Measurements from ENCODE around the gene SUN5.
A peak's percentile ranks its signal among the peaks of the same experiment; 100 is the strongest.

SUN5 gene

GRCh38 chr20:32968478-32969241 lies 35.6 kb downstream of the SUN5 start:
- DNase-seq (ENCODE audit: low spot score), result peak; percentile 49
- Histone ChIP-seq H3K4me3 (no peak overlapping the region), H3K27ac (no peak overlapping the region)
- TF ChIP-seq, protein P1, sequence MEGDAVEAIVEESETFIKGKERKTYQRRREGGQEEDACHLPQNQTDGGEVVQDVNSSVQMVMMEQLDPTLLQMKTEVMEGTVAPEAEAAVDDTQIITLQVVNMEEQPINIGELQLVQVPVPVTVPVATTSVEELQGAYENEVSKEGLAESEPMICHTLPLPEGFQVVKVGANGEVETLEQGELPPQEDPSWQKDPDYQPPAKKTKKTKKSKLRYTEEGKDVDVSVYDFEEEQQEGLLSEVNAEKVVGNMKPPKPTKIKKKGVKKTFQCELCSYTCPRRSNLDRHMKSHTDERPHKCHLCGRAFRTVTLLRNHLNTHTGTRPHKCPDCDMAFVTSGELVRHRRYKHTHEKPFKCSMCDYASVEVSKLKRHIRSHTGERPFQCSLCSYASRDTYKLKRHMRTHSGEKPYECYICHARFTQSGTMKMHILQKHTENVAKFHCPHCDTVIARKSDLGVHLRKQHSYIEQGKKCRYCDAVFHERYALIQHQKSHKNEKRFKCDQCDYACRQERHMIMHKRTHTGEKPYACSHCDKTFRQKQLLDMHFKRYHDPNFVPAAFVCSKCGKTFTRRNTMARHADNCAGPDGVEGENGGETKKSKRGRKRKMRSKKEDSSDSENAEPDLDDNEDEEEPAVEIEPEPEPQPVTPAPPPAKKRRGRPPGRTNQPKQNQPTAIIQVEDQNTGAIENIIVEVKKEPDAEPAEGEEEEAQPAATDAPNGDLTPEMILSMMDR (IDR thresholded peaks at IDR 0.05), result no peak

- TF ChIP-seq, protein P1 (IDR thresholded peaks at IDR 0.05), result no peak
- Histone ChIP-seq H3K4me3 (no peak overlapping the region), H3K27ac (no peak overlapping the region)
- DNase-seq (ENCODE audit: low spot score), result peak; percentile 17
Measured at GRCh38 chr20:32967961-32968457, 36.2 kb downstream of the SUN5 start.

DNA sequence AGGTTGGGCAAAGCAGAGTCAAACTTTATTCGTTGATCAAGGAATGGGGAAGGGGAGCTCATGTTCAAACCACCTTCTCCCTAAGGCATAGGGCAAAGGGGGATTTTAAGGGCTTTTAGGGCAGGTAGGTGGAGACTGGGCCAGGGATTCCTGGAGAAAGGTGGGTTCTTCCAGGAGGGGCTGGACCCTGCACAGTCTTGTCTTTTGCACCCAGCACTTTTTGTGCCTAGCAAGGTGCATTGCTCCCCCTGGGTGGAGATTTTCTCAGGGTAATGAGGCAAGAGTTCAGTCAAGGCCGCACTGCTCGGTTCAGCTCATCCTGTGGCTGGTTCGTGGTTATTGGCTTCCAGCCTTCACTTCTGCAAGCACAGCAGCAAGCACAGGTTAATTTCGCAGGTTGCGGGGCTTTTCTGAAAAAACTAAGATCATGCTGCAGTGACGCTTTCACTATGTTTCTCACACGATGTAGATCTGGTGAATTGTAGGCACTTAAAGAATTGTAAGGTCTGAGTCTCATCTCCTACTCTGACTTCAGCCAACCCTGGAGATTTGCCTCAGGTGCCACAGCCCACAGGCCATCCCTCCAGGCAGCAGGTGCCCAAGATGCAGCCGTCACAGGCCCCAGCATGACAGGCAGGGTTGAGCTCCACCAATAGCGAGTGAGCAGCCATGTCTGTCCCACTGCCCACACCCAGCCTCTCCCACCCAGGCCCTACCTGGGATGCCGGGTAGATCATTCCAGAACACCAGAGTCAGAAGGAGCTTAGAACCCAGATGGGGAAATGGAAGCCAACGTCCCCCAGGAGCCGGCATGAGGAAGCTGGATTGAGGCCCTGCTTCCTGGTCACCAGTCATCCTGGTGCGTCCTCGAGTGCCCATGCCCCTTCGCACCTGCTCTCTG lies 37.1 kb downstream of the SUN5 start:
- peak; percentile 43 for DNase-seq (ENCODE audit: low spot score)
- no peak overlapping the region for H3K27ac ChIP-seq
- H3K4me3 ChIP-seq, result no peak overlapping the region
- TF ChIP-seq, protein P1 (IDR thresholded peaks at IDR 0.05), result no peak

GRCh38 chr20:32966382-32966781 lies 37.9 kb downstream of the SUN5 start:
- DNase-seq (ENCODE audit: low spot score), result peak; percentile 59
- H3K4me3 ChIP-seq, result no peak overlapping the region
- TF ChIP-seq, protein P1 (IDR thresholded peaks at IDR 0.05), result no peak
- no peak overlapping the region for H3K27ac ChIP-seq

DNA sequence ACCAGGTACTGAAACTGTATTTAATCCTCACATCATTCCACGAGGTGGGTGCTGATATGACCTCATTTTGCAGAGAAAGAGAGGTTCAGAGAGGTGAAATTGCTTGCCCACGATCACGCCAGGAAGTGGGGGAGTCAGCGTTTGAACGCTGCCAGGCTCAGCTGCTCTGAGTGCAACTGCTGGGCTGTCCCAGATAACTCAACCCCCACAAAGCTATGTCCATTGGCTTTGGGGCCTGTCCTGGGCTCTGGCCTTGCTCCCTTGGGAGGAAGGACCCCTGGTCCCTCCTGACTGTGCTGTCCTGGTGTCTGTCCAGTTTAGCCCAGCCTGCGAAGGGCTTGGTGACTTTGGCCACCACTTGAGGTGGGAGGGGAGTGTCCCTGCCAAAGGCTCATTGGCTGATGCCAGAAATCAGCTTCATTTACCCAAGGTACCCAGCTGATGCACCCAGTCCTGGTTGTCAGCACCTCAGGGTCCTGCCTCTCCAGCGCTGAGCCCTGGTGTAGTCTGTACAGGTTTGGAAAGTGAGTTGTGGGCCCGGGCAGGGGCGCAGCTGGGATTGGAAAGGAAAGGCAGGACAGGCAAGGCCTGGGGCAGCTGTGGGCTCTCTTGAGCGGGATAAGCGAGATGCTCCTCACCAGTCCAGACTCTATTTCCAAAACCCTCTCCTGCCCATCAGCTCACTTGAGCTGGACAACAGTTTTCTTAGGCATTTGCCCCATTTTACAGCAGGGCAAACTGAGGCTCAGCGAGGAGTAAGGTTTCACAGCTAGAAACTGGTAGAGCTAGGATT lies 38.5 kb downstream of the SUN5 start:
- DNase-seq (ENCODE audit: low spot score), result peak; percentile 55
- Histone ChIP-seq H3K27ac (no peak overlapping the region), H3K4me3 (no peak overlapping the region)
- TF ChIP-seq, protein P1 (IDR thresholded peaks at IDR 0.05), result no peak

GRCh38 chr20:32965115-32965514 lies 39.1 kb downstream of the SUN5 start:
- no peak overlapping the region for H3K4me3 ChIP-seq
- TF ChIP-seq, protein P1 (IDR thresholded peaks at IDR 0.05), result no peak
- H3K27ac ChIP-seq, result no peak overlapping the region
- peak; percentile 28 for DNase-seq (ENCODE audit: low spot score)

Measured in coronary artery (tissue), 2 donors.